IPS DF 6.9 (cell line): ENCODE data around the gene UGT1A5.
"Not testable (repeated sequence)": the region's sequence is repeated elsewhere in the genome, so short reads cannot be mapped to it uniquely, and the experiment has no call there.

Experiments
- DNase-seq: peaks from one replicate; pipeline ENCODE4 v3.0.0-alpha.2; 2013; ENCODE audit warnings: low read depth, low spot score
- H3K27ac ChIP-seq: one replicate; pipeline ENCODE4 v1.5.1; 2013; ENCODE audit warnings: low read length, control low read depth
- H3K27me3 ChIP-seq: 2 replicates; pipeline ENCODE4 v1.6.1; 2013; ENCODE audit warnings: mild to moderate bottlenecking, low read length; ENCODE audit not compliant: control insufficient read depth, insufficient read depth
- H3K36me3 ChIP-seq: 2 replicates; pipeline ENCODE4 v1.6.1; 2013; ENCODE audit warnings: low read length; ENCODE audit not compliant: control insufficient read depth, insufficient read depth
- H3K4me1 ChIP-seq: 2 replicates; pipeline ENCODE4 v1.6.1; 2013; ENCODE audit warnings: low read length; ENCODE audit not compliant: control insufficient read depth, insufficient read depth
- H3K4me3 ChIP-seq: 2 replicates; pipeline ENCODE4 v1.5.1; 2013; ENCODE audit warnings: mild to moderate bottlenecking, low read length
- H3K9me3 ChIP-seq: 2 replicates; pipeline ENCODE4 v1.6.1; 2013; ENCODE audit warnings: low read length, inconsistent platforms; ENCODE audit not compliant: control insufficient read depth, insufficient read depth
- WGBS: extraction: QIAGEN DNeasy Blood & Tissue Kit; methylation state at CpG from one replicate; pipeline ENCODE4 v1.1.7; 2013; ENCODE audit warnings: mixed read lengths, missing lambda C conversion rate; ENCODE audit not compliant: insufficient read length, insufficient coverage; 5-methylcytosine and 5-hydroxymethylcytosine counted together

The UGT1A5 gene

GRCh38 chr2:233745838-233746237, 33.1 kb downstream of the UGT1A5 start:
- H3K36me3 ChIP-seq, H3K4me1 ChIP-seq, H3K27me3 ChIP-seq, H3K27ac ChIP-seq, DNase-seq, H3K9me3 ChIP-seq, H3K4me3 ChIP-seq: not testable (repeated sequence)
- WGBS, result no CpG with 5 or more reads among the region's 2 CpGs

- DNase-seq, result no peak
- Histone ChIP-seq H3K27ac (no peak overlapping the region), H3K27me3 (no peaks in the 10 kb centered on the region), H3K9me3 (no peaks in the 10 kb centered on the region; the same call in 1 of the 2 replicates), H3K36me3 (0 out of 2 replicates have a peak, but pooled peaks cover 2% of the 10 kb centered on the region), H3K4me3 (no peak overlapping the region), H3K4me1 (no peaks in the 10 kb centered on the region; the same call in 1 of the 2 replicates)
- no CpG with 5 or more reads among the region's 10 CpGs for WGBS
Observed at GRCh38 chr2:233746475-233747282, 34.0 kb downstream of the UGT1A5 start.

- Histone ChIP-seq H3K27ac (no peak overlapping the region), H3K9me3 (no peaks in the 10 kb centered on the region; the same call in 1 of the 2 replicates), H3K27me3 (no peaks in the 10 kb centered on the region), H3K36me3 (0 out of 2 replicates have a peak, but pooled peaks cover 2% of the 10 kb centered on the region), H3K4me1 (no peaks in the 10 kb centered on the region; the same call in 1 of the 2 replicates), H3K4me3 (no peak overlapping the region)
- WGBS, result no CpG with 5 or more reads among the region's 6 CpGs
- no peak for DNase-seq
Observed at GRCh38 chr2:233747283-233747544, 34.5 kb downstream of the UGT1A5 start.

- not testable (repeated sequence) for H3K27ac ChIP-seq, H3K4me1 ChIP-seq, H3K9me3 ChIP-seq, DNase-seq, H3K4me3 ChIP-seq, H3K36me3 ChIP-seq, H3K27me3 ChIP-seq
- no CpG with 5 or more reads among the region's 2 CpGs for WGBS
Observed at GRCh38 chr2:233750689-233751088, 38.0 kb downstream of the UGT1A5 start.

- H3K4me1 ChIP-seq, H3K27ac ChIP-seq, H3K9me3 ChIP-seq, H3K27me3 ChIP-seq, H3K36me3 ChIP-seq, DNase-seq, H3K4me3 ChIP-seq: not testable (repeated sequence)
- no CpG with 5 or more reads among the region's 2 CpGs for WGBS
Observed at GRCh38 chr2:233751212-233752009, 38.7 kb downstream of the UGT1A5 start.

GRCh38 chr2:233754872-233755611, 42.3 kb downstream of the UGT1A5 start:
- Histone ChIP-seq H3K4me1 (no peaks in the 10 kb centered on the region), H3K4me3 (no peak overlapping the region), H3K27ac (no peak overlapping the region), H3K27me3 (no peaks in the 10 kb centered on the region), H3K9me3 (no peaks in the 10 kb centered on the region; the same call in 1 of the 2 replicates), H3K36me3 (no peaks in the 10 kb centered on the region)
- WGBS, result no CpG with 5 or more reads among the region's 44 CpGs
- no peak for DNase-seq

GRCh38 chr2:233756429-233757081, 43.8 kb downstream of the UGT1A5 start:
- Histone ChIP-seq H3K27me3 (no peaks in the 10 kb centered on the region), H3K36me3 (no peaks in the 10 kb centered on the region), H3K4me1 (no peaks in the 10 kb centered on the region), H3K9me3 (no peaks in the 10 kb centered on the region), H3K27ac (no peak overlapping the region), H3K4me3 (no peak overlapping the region)
- no CpG with 5 or more reads among the region's 7 CpGs for WGBS
- no peak for DNase-seq

- no peaks in the 10 kb centered on the region for H3K27me3 ChIP-seq
- H3K36me3 ChIP-seq, result no peaks in the 10 kb centered on the region
- no peaks in the 10 kb centered on the region for H3K9me3 ChIP-seq
- no peaks in the 10 kb centered on the region for H3K4me1 ChIP-seq
- no peak overlapping the region for H3K27ac ChIP-seq
- DNase-seq, result no peak
- H3K4me3 ChIP-seq, result no peak overlapping the region
Observed at GRCh38 chr2:233758141-233758540, 45.4 kb downstream of the UGT1A5 start.

GRCh38 chr2:233758849-233759248, 46.1 kb downstream of the UGT1A5 start:
- WGBS, result no CpG with 5 or more reads among the region's 2 CpGs
- DNase-seq, result no peak
- Histone ChIP-seq H3K4me3 (no peak overlapping the region), H3K36me3 (no peaks in the 10 kb centered on the region), H3K27ac (no peak overlapping the region), H3K4me1 (no peaks in the 10 kb centered on the region), H3K27me3 (no peaks in the 10 kb centered on the region), H3K9me3 (no peaks in the 10 kb centered on the region)

- WGBS, result no CpG with 5 or more reads among the region's 6 CpGs
- H3K27me3 ChIP-seq, result no peaks in the 10 kb centered on the region
- H3K4me1 ChIP-seq, result no peaks in the 10 kb centered on the region
- H3K27ac ChIP-seq, result no peak within 1 kb of the TSS
- DNase-seq, result no peak
- H3K4me3 ChIP-seq, result no peak within 1 kb of the TSS
- H3K36me3 ChIP-seq, result no peaks in the 10 kb centered on the region
- H3K9me3 ChIP-seq, result no peaks in the 10 kb centered on the region
Observed at GRCh38 chr2:233760043-233760442, 47.3 kb downstream of the UGT1A5 start, which contains the start of gene UGT1A1. Gene UGT1A1 (plus strand): TSS chr2:233760270. CDS start chr2:233760288, 18 bp downstream.
